ENCODE results near the gene CDK15.

Gene CDK15

DNA sequence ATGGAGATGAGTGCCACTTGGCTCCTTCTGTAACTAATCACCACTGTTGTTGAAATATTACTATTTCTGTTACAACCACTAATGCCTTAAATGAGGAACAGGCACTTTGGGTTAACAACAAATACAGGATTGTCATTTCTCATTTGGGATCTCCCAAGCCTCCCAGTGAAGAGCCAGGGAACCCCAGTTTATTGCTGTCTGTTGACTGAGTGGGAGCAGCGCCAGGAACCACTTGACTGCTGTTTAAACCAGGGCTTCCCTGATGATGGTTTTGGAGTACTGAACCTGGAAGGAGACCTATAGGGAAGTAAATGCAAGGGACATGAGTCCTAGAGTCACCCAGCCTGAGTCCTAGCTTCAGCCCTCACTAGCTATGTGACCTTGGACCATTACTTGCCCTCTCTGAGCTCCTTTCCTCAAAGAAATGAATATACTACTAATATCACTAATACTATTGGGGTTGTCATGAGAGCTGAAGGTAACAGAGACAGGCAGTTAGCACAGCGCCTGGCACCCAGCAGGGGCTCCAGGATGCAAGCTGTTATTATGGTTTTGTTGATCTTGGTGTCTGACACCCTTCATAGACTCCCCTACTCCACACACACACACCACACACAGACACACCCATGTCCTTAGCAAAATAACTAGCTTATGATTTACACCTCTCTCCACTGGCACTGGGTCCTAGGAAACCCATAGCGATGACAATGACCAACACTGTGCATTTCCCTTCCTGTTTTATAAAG, 123.1 kb downstream of the CDK15 start:
- H3K27ac ChIP-seq (ENCODE audit: low read depth, low read length): no peak overlapping the region
- H3K4me1 ChIP-seq (ENCODE audit: control insufficient read depth, insufficient read depth, low read length): no peaks in the 10 kb centered on the region
- no peak overlapping the region for H3K4me3 ChIP-seq (ENCODE audit: low read length)
- no peaks in the 10 kb centered on the region for H3K27me3 ChIP-seq (ENCODE audit: control insufficient read depth, insufficient read depth, low read length)
- H3K36me3 ChIP-seq (ENCODE audit: control insufficient read depth, insufficient read depth, low read length): no peaks in the 10 kb centered on the region
- no peak overlapping the region for H3K9ac ChIP-seq (ENCODE audit: low read length)

DNA sequence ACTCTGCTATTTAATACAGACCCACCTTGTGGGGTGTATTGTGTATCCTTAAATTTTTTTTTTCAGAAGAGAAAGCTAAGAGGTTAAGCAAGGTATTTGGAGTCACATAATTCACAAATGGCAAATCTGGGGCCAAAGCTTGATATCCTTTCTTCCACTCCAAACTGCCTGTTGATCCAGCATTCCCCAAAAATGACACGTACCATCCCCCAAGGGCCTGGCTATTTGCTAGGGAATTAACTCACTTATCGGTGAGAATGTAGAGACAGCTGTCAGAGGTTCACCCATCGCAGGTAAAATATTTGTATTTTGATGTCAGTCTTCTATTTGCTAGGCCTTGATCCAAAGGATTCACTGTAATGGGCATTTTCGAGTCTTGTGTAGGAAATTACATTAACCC, 123.7 kb downstream of the CDK15 start:
- H3K9ac ChIP-seq (ENCODE audit: low read length): no peak overlapping the region
- H3K4me3 ChIP-seq (ENCODE audit: low read length): no peak overlapping the region
- H3K27ac ChIP-seq (ENCODE audit: low read depth, low read length): no peak overlapping the region
- no peaks in the 10 kb centered on the region for H3K27me3 ChIP-seq (ENCODE audit: control insufficient read depth, insufficient read depth, low read length)
- no peaks in the 10 kb centered on the region for H3K4me1 ChIP-seq (ENCODE audit: control insufficient read depth, insufficient read depth, low read length)
- H3K36me3 ChIP-seq (ENCODE audit: control insufficient read depth, insufficient read depth, low read length): no peaks in the 10 kb centered on the region

DNA sequence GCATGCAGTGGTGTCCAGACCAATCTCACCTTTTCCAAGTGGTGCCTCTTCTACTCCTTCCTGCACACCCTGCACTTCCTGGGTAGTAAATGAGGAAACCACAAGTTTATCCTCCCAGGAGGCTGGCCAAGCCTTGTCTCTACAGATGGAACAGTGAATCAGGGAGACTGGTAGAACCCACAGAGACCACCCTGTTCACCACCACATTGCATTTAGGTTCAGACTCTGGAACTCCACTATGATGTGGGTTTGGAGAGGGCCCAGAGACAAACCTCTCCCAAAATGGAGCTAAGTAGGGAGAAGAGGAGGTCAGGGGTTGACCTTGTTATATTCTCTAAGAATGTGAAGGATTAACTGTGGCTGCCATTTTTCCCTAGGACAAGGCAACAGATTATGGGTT, 124.5 kb downstream of the CDK15 start:
- Histone ChIP-seq H3K27ac (ENCODE audit: low read depth, low read length) (no peak overlapping the region), H3K36me3 (ENCODE audit: control insufficient read depth, insufficient read depth, low read length) (no peaks in the 10 kb centered on the region), H3K27me3 (ENCODE audit: control insufficient read depth, insufficient read depth, low read length) (no peaks in the 10 kb centered on the region), H3K4me1 (ENCODE audit: control insufficient read depth, insufficient read depth, low read length) (no peaks in the 10 kb centered on the region), H3K4me3 (ENCODE audit: low read length) (no peak overlapping the region), H3K9ac (ENCODE audit: low read length) (no peak overlapping the region)

DNA sequence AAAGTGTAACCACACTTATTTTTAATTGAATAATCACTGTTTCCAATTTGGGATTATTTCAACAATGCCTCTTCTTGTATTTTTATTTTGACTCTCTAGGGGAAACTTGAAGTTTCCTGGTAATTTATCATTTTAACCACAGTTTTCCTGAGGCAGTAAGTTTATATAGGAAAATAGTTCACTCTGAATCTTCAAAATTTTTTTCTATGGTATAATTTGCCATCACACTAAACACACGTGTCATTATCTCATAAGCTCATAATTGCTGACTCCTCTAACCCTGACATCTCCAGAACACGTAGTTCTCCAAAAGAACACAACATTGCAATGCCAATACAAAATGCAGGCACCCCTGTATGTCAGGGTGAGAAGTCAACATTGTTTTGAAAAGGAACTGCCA, 125.1 kb downstream of the CDK15 start:
- Histone ChIP-seq H3K4me3 (ENCODE audit: low read length) (no peak overlapping the region), H3K4me1 (ENCODE audit: control insufficient read depth, insufficient read depth, low read length) (no peaks in the 10 kb centered on the region), H3K36me3 (ENCODE audit: control insufficient read depth, insufficient read depth, low read length) (no peaks in the 10 kb centered on the region), H3K27ac (ENCODE audit: low read depth, low read length) (no peak overlapping the region), H3K27me3 (ENCODE audit: control insufficient read depth, insufficient read depth, low read length) (no peaks in the 10 kb centered on the region), H3K9ac (ENCODE audit: low read length) (no peak overlapping the region)

DNA sequence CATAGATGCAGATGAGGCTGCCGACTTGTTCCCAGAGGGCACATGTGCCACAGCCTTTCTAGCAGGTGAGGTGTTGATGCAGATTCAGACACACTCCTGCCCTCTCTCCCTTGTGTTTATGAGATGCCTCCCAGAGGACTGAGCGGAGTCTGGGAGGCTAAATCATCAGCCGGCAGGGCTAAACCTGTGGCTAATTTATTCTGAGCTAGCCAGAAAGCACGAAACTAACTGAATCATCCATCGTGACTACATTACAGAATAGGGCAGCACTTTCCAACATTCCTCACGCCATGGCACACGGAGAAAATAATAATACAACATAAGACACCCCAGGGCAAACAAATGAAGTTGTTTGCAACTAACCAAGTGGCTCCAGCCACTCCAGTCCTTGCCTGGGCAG, 125.6 kb downstream of the CDK15 start:
- Histone ChIP-seq H3K4me1 (ENCODE audit: control insufficient read depth, insufficient read depth, low read length) (no peaks in the 10 kb centered on the region), H3K27me3 (ENCODE audit: control insufficient read depth, insufficient read depth, low read length) (no peaks in the 10 kb centered on the region), H3K36me3 (ENCODE audit: control insufficient read depth, insufficient read depth, low read length) (no peaks in the 10 kb centered on the region), H3K9ac (ENCODE audit: low read length) (no peak overlapping the region), H3K4me3 (ENCODE audit: low read length) (no peak overlapping the region), H3K27ac (ENCODE audit: low read depth, low read length) (no peak overlapping the region)

DNA sequence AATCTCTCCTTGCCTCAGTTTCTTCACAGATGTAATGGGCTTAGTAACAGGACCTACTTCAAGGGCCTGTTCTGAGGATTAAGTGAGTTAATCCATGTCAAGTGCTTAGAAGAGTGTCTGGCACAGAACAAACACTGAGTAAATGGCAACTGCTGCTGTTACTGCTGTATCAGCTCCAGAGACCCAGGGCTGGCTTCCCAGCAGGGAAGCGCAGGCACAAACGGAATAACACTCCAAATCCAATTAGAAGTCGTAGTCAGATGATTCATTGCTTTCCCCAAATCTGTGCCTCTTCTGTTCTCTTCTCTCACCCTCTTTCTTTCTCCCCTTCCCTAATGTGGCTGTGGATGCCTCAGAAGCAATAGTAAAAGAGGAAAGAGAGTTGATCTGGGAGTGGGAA, 126.2 kb downstream of the CDK15 start:
- Histone ChIP-seq H3K27me3 (ENCODE audit: control insufficient read depth, insufficient read depth, low read length) (no peaks in the 10 kb centered on the region), H3K36me3 (ENCODE audit: control insufficient read depth, insufficient read depth, low read length) (no peaks in the 10 kb centered on the region), H3K4me3 (ENCODE audit: low read length) (no peak overlapping the region), H3K27ac (ENCODE audit: low read depth, low read length) (no peak overlapping the region), H3K4me1 (ENCODE audit: control insufficient read depth, insufficient read depth, low read length) (no peaks in the 10 kb centered on the region), H3K9ac (ENCODE audit: low read length) (no peak overlapping the region)

DNA sequence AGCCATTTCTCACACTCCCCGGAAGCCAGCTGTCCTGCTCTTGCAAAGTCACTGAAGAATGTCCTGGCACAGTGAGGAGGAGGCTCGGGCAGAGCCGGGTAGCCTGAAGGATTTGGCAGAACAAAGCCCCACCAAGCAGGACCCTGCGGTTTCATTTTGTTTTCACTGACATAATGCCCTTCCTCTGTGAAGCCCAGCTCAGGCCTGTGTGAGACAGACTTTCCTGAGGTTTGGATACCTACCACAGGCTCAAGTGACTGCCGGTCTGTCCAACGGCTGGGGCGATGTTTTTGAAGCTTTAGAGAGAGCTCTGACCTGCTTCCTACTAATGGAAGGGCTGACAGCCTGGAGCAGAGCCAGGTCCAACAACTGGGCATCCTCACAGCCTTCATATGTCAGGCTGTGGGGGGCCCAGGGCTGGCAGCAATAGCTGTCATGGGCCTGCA, 127.5 kb downstream of the CDK15 start:
- Histone ChIP-seq H3K27ac (ENCODE audit: low read depth, low read length) (no peak overlapping the region), H3K27me3 (ENCODE audit: control insufficient read depth, insufficient read depth, low read length) (no peaks in the 10 kb centered on the region), H3K9ac (ENCODE audit: low read length) (no peak overlapping the region), H3K4me1 (ENCODE audit: control insufficient read depth, insufficient read depth, low read length) (no peaks in the 10 kb centered on the region), H3K36me3 (ENCODE audit: control insufficient read depth, insufficient read depth, low read length) (no peaks in the 10 kb centered on the region), H3K4me3 (ENCODE audit: low read length) (no peak overlapping the region)

DNA sequence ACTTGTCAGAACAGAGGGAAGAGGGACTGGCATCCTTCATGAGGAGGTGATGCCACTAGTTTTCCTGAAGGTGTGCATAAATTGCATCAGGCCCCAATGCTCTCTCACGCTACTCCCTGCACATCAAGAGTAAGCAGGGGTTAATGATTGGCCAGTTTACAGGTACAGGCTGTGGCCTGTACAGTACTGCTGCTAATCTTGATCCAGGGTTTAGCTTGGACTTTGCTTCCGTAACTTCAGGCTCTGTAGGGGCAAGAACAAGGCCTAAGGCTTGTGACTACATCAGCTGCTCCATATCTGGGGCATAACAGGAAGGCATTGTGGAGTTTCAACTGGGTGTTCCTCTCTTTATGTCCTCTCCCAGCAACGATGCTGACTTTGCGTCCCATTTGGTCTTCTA, 130.5 kb downstream of the CDK15 start:
- Histone ChIP-seq H3K36me3 (ENCODE audit: control insufficient read depth, insufficient read depth, low read length) (no peaks in the 10 kb centered on the region), H3K9ac (ENCODE audit: low read length) (no peak overlapping the region), H3K4me3 (ENCODE audit: low read length) (no peak overlapping the region), H3K27me3 (ENCODE audit: control insufficient read depth, insufficient read depth, low read length) (no peaks in the 10 kb centered on the region), H3K27ac (ENCODE audit: low read depth, low read length) (no peak overlapping the region), H3K4me1 (ENCODE audit: control insufficient read depth, insufficient read depth, low read length) (no peaks in the 10 kb centered on the region)

DNA sequence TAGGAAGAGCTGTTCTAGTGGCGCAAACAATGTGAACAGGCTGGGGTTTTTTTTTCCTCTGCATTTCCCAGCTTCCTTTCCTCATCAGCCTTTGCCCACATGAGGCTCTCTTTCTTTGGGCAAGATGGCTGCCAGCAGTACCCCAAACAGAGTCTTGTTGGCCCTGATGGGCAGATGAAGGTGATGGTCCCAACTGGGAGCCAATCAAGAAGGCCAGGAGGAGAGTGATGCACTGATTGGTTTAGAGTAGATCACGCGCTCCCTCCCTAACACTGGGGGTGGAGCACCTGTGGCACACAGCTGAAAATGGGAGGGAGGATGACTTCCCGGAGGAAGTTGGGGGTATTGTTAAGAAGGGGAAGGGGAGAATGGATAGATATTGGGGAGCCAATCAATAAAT, 131.0 kb downstream of the CDK15 start:
- Histone ChIP-seq H3K27ac (ENCODE audit: low read depth, low read length) (no peak overlapping the region), H3K9ac (ENCODE audit: low read length) (no peak overlapping the region), H3K4me3 (ENCODE audit: low read length) (no peak overlapping the region), H3K4me1 (ENCODE audit: control insufficient read depth, insufficient read depth, low read length) (no peaks in the 10 kb centered on the region), H3K36me3 (ENCODE audit: control insufficient read depth, insufficient read depth, low read length) (no peaks in the 10 kb centered on the region), H3K27me3 (ENCODE audit: control insufficient read depth, insufficient read depth, low read length) (no peaks in the 10 kb centered on the region)

DNA sequence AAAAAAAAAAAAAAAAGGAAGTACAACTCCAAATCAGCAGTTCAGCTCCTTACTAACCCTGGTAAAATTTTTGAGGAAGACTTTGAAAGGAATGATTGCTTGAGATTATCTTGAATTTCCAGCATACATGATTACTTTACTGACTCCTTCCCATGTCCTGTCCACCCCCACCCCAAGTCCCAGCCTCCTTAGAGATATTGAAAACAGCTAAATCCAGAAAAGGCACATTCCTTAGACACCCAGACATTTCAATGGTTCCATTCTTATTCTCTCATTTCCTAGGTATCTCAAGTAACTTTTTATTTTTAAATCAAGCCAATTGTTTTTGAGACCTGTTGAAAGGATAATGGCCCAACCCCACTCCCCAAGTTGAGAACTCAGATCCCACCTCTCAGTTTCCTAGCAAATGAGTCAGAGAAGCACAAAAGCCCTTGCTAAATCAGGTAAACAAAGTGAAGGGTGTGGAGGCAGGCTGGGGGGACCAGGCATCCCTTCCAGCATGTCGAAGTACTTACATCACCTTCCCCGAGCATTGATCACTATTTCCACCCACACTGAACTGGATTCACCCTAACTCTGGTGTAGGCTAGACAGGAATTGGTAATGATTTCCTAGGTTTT, 131.9 kb downstream of the CDK15 start:
- Histone ChIP-seq H3K27me3 (ENCODE audit: control insufficient read depth, insufficient read depth, low read length) (no peaks in the 10 kb centered on the region), H3K9ac (ENCODE audit: low read length) (no peak overlapping the region), H3K4me3 (ENCODE audit: low read length) (no peak overlapping the region), H3K36me3 (ENCODE audit: control insufficient read depth, insufficient read depth, low read length) (no peaks in the 10 kb centered on the region), H3K4me1 (ENCODE audit: control insufficient read depth, insufficient read depth, low read length) (no peaks in the 10 kb centered on the region), H3K27ac (ENCODE audit: low read depth, low read length) (no peak overlapping the region)

DNA sequence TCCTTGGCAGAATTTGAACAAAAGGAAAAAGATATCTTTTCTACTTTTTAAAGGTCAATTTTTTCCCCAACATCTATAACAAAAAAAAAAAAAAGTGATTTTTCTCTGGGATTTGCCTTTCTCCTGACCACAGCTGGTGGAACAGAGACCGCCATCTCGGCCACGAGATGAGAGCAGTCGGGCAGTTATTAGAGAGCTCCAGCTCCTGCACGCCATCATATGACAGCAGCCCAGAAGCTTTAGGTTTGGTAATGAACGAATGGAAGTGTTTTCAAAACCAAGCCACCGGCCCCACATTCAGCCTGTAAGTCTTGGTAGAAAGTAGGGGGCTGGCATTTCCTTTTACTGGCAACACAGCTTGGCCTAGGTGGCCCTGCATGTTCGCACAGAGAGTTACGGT, 132.4 kb downstream of the CDK15 start:
- Histone ChIP-seq H3K9ac (ENCODE audit: low read length) (no peak overlapping the region), H3K4me3 (ENCODE audit: low read length) (no peak overlapping the region), H3K36me3 (ENCODE audit: control insufficient read depth, insufficient read depth, low read length) (no peaks in the 10 kb centered on the region), H3K27ac (ENCODE audit: low read depth, low read length) (no peak overlapping the region), H3K27me3 (ENCODE audit: control insufficient read depth, insufficient read depth, low read length) (no peaks in the 10 kb centered on the region), H3K4me1 (ENCODE audit: control insufficient read depth, insufficient read depth, low read length) (no peaks in the 10 kb centered on the region)

DNA sequence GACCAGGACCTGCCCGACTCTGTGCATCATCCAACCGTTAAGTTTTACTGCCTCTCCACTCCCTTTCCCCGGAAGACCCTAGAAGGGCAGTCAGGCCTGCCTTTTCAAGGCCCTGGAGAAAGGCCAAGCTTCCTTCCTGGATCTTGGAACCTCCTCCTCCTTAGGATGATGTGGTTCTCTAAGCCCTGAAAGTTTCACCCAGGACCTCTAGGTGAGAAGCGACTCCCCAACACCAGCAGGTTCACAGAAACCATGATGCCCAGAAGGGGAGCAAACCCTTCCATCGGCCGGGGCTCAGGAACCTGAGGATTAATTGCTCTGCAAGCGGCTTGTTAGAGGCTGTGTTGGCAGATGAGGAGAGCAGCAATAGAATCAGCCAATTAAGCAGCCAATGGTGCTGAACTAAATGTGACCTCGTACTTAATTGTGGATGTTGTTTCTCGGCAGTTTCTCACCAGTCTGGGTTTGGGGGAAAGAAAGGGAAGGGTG, 133.2 kb downstream of the CDK15 start:
- H3K4me3 ChIP-seq (ENCODE audit: low read length): no peak overlapping the region
- no peaks in the 10 kb centered on the region for H3K36me3 ChIP-seq (ENCODE audit: control insufficient read depth, insufficient read depth, low read length)
- H3K27ac ChIP-seq (ENCODE audit: low read depth, low read length): no peak overlapping the region
- H3K4me1 ChIP-seq (ENCODE audit: control insufficient read depth, insufficient read depth, low read length): no peaks in the 10 kb centered on the region
- no peak overlapping the region for H3K9ac ChIP-seq (ENCODE audit: low read length)
- H3K27me3 ChIP-seq (ENCODE audit: control insufficient read depth, insufficient read depth, low read length): no peaks in the 10 kb centered on the region

DNA sequence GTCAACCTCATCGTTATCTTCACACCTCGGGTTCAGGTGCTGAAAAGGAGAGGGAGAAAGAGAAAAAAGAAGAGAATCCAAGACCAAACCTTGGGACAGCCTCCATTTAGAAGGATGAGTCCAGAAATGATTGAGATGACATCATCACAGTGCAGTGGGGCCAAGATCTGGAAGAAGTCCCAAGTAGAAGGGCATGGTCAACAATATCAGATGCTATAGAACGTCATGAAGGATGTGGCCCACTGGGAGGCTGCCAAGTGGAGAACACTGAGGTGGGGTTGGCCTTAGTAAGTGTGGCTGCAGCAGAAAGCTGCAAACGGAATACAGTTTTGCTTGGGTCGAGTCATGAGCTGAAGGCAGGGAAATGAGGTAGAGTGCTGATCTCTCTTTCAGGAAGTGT, 136.2 kb downstream of the CDK15 start:
- no peak overlapping the region for H3K27ac ChIP-seq (ENCODE audit: low read depth, low read length)
- H3K9ac ChIP-seq (ENCODE audit: low read length): no peak overlapping the region
- no peaks in the 10 kb centered on the region for H3K4me1 ChIP-seq (ENCODE audit: control insufficient read depth, insufficient read depth, low read length)
- H3K36me3 ChIP-seq (ENCODE audit: control insufficient read depth, insufficient read depth, low read length): no peaks in the 10 kb centered on the region
- no peaks in the 10 kb centered on the region for H3K27me3 ChIP-seq (ENCODE audit: control insufficient read depth, insufficient read depth, low read length)
- no peak overlapping the region for H3K4me3 ChIP-seq (ENCODE audit: low read length)

Measured in rectal smooth muscle tissue (tissue), 1 donor.